ENCODE measurements around the gene THOC3.
A peak's percentile ranks its signal among the peaks of the same experiment; 100 is the strongest.
"Not testable (repeated sequence)": the region's sequence is repeated elsewhere in the genome, so short reads cannot be mapped to it uniquely, and the experiment has no call there.

The THOC3 gene

DNA sequence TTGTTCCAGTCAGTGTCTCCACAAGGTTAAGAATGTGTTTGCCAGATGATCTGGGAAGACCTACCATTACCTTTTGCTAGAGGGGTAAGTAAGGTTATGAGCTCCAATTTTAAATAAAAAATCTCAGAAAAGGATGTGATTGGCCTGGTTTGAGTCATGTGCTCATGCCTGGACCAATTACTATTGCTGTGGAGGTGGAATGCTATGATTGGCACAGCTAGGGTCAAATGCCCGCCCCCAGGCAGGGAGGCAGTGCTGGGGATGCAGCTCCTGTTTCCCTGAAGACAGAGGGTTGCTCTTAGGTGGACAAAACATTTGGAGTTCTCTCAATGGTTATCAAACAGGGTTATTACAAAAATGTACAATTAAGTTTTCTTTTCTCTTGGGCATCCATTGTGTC lies 29.6 kb downstream of the THOC3 start:
- DNase-seq = not testable (repeated sequence)

DNA sequence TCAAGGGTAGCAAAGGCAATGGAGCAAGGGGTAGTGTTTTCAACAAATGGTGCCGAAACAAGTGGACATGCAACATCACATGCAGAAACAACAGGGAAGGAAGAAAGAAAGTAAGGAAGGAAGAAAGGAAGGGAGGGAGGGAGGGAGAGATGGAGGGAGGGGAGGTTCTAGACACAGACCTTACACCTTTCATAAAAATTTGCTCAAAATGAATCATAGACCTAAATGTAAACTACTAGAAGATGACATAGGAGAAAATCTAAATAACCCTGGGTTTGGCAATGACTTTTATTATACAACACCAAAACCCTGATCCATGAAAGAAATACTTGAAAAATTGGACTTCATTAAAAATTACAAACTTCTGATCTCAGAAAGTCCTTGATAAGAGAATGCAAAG lies 39.4 kb downstream of the THOC3 start:
- DNase-seq = not testable (repeated sequence)

DNA sequence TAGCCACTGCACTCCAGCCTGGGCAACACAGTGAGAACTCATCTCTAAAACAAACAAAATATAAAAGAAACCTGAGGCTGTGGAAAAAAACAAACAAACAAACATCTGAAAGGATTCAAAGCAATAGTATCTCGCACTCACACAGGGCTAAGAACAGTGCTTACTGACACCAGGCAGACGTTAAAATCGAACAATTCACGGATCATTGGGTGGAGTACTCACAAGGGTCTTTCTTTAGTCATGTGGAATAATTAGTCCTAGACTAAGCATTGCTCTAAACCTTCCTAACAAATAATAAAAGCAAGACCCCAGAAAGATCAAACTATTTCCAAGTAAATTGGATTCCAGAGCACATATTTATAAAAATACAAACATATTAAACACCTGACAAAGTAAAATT lies 43.0 kb downstream of the THOC3 start:
- peak; percentile 40 for DNase-seq

DNA sequence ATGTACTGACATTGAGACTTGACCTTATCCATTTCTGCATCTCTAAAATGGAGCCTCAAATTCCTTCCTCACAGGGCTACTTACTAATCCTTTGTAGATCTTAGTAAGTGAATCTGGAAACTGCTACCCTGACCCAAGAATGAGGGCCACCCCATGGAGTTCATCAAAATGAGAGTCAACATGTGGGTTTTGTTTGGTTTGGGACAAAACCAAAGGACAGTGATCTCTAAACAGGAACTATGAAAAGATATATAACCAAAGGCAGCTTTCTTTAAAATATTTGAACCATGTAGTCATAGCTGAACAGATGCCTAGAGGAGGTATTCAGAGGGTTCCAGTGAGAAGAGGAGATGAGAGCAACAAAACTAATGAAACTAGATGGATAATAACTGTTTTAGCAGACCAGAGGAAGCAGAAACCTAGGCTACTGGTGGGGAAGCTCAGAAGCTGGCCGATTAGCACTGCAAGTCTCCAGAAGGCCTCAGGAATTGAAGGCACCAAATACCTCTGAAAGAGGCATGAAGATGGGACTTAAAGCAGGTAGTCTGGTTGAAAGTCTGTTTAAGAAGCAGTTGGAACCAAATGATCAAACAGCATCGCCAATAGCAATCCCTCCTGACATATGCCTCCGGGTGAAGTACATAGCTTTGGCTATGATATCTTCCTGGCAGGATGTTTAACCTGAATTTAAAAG lies 45.8 kb downstream of the THOC3 start:
- DNase-seq = no peak

DNA sequence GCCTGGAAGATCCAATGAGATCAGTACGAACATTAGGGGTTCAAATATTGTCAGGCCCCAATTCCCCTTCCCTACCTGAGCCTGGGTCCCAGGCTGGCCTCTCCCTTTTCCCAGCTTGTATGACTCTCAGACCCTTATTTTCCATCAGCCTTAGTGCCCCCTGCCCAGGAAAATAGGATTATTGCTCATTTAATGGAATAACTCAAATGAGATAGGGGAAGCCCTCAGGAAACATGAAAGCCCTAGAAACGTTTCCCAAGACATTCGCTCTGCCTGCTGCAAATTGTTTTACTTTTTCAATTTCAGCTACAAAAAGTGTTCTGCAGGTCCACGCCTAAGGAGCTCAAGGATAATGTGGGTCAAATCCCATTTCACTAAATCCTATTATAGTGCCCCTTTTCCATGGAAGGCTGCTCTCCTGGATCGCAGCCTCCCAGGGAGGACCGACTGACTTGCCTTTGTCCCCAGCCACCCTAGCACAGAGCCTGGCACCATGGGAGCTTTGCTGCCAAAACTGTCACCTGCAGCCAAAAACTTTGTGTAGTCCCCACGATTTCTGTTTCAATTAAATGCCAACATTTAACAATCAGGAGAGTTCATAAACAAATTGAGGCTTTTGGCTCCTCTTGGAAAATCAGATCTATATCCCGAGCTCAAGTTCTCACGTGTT lies 46.9 kb downstream of the THOC3 start:
- no peak for DNase-seq

DNA sequence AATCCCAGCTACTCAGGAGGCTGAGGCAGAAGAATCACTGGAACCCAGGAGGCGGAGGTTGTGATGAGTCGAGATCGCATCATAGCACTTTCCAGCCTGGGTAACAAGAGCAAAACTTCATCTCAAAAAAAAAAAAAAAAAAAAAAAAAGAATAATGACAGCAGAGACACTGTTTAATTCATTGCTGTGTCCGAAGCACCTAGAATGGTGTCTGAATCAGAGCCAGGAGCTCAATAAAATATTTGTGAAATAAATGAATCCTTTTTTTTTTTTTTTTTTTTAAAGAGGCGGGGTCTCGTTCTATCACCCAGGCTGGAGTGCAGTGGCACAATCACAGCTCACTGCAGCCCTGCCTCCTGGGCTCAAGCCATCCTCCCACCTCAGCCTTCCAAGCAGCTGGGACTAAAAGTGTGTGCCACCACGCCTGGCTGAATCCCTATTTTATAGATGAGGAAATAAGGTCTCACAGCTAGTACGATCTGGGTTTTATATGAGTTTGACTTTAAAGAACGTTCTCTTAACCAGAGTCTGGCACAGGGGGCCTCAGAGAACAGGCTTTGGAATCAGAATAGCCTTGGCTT lies 47.8 kb downstream of the THOC3 start:
- no peak for DNase-seq

DNA sequence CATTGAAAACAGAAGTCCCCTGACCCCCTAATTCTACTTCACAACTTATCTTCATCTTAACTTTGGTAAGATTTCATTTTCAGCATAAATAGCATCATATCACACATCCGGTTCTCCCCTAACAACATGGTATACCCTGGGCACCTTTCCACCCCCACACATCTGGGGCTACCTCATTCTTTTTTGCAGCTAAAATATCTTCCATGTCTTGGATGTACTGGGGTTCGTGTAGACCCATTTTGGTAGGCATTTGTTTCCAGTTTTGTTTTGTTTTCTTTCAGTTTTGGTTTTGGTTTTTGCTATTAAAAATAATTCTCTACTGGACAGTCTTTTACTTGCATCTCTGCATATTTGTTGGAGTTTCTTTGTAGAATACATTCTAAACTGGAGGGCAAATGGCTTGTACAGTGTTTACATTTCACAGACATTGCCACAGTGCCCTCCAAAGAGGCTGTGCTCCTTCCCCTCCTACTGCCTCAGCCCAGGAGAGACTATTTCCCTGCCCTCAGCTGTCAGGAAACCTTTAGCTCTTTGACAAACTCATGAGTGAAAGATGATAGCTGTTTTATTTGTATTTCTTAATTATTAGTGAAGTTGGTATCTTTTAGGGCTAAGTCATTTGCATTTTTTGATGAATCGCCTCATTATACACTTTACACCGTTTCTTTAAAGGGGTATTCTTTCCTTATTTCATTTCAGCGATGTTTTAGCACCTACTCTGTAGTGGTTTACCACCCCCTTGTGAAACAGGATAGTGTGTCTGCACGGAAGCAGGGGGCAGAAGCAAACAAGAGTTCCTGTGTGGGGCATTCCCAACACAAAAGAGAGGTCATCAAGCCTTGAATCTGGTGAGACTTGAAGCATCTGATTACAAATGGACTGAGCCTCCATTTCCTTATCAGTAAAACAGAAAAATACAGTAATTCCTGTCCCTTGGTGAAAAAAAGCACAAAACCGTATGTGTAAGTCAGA lies 52.8 kb downstream of the THOC3 start:
- not testable (repeated sequence) for DNase-seq

DNA sequence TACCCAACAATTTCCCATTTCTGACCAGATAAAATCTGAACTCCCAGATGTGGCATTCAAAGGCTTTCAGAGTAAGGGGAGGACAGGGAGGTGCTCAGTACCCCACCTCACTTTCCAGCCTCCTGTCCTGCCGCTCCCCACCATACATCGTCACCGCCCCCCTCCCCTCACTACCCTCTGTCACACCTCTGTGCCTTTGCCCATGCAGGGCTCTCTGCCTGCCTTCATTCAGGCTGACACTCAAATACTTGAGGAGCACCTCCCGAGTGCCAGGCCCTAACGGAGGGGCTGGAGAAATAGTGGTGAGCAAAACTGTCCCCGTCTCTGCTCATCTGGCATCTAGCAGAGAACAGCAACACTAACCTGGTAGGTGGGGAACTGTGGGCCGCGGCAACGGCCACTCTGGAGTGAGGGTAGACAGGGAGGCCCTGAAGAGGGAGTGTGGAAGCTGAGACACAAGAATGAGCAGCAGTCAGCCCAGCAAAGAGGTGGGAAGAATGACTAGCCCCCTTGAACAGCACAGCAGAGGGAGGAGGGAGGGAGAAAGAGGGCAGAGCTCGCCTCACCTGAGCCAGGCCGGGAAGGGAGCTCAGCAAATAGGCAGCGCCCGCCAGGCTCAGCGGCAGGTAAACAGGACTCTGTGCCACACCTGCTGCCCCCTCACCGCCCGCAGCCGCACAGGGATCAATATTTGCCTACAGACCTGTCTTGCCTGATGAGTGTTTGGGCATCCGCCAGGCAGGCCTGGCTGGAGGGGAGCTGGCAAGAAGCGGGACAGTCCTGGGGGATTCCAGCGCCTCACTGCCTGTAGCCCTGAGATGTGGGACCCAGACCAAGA lies 54.1 kb downstream of the THOC3 start:
- DNase-seq = not testable (repeated sequence)

DNA sequence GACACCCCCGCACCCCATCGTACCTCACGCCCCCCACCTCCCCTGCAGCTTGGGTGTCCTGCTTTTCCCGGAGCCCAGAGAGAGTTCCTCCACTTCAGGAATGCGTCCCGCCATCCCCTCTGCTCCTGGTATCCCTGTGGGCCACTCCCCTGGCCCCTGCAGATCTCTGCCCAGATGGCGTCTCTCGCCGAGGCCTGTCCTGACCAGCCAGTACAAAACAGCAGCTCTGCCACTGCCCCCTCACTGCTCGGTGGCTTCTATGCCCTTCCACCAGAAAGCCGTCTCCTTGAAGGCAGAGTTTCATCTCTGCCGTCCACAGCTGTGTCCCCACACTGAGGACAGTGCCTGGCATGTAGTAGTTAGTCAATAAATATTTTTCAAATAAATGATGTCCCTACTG lies 58.0 kb downstream of the THOC3 start:
- not testable (repeated sequence) for DNase-seq
